OCI-M2 (cell line): ENCODE data around the gene SH3PXD2A.

Source experiments
- DNase-seq: peaks from one replicate; lab custom pipeline; 2025; ENCODE audit not compliant: unreplicated experiment; lab: John Stamatoyannopoulos, UW

The SH3PXD2A gene

GRCh38 chr10:103855424-103855823 lies at the start of gene SH3PXD2A:
Gene SH3PXD2A (minus strand): TSS chr10:103855576. CDS start chr10:103855266, 310 bp downstream.
- DNase-seq, result no peak

GRCh38 chr10:103901299-103901698 lies 45.9 kb upstream of the SH3PXD2A start:
- DNase-seq, result no peak

- no peak for DNase-seq
Measured at GRCh38 chr10:103899312-103899711, 43.9 kb upstream of the SH3PXD2A start.

- DNase-seq, result no peak
Measured at GRCh38 chr10:103897241-103897774, 41.9 kb upstream of the SH3PXD2A start.

GRCh38 chr10:103896225-103896624 lies 40.8 kb upstream of the SH3PXD2A start:
- no peak for DNase-seq

- no peak for DNase-seq
Measured at GRCh38 chr10:103895411-103896186, 40.2 kb upstream of the SH3PXD2A start.

- no peak for DNase-seq
Measured at GRCh38 chr10:103894441-103894864, 39.1 kb upstream of the SH3PXD2A start.

GRCh38 chr10:103893817-103894216 lies 38.4 kb upstream of the SH3PXD2A start:
- no peak for DNase-seq

- no peak for DNase-seq
Measured at GRCh38 chr10:103892181-103892580, 36.8 kb upstream of the SH3PXD2A start.

GRCh38 chr10:103890688-103891087 lies 35.3 kb upstream of the SH3PXD2A start:
- no peak for DNase-seq

GRCh38 chr10:103890194-103890658 lies 34.9 kb upstream of the SH3PXD2A start:
- no peak for DNase-seq

- no peak for DNase-seq
Measured at GRCh38 chr10:103889121-103889720, 33.8 kb upstream of the SH3PXD2A start.

GRCh38 chr10:103888113-103888841 lies 32.9 kb upstream of the SH3PXD2A start:
- DNase-seq, result peak; percentile 7

- no peak for DNase-seq
Measured at GRCh38 chr10:103885617-103886016, 30.2 kb upstream of the SH3PXD2A start.

- DNase-seq, result peak; percentile 6
Measured at GRCh38 chr10:103884681-103885139, 29.3 kb upstream of the SH3PXD2A start.

GRCh38 chr10:103882285-103883007 lies 27.1 kb upstream of the SH3PXD2A start:
- no peak for DNase-seq

GRCh38 chr10:103881416-103882284 lies 26.3 kb upstream of the SH3PXD2A start:
- DNase-seq, result no peak

- DNase-seq, result no peak
Measured at GRCh38 chr10:103879831-103880230, 24.5 kb upstream of the SH3PXD2A start.

GRCh38 chr10:103879409-103879808 lies 24.0 kb upstream of the SH3PXD2A start:
- DNase-seq, result no peak

GRCh38 chr10:103877861-103878260 lies 22.5 kb upstream of the SH3PXD2A start:
- no peak for DNase-seq
